Measurements from ENCODE around the gene PCLO.

DNA sequence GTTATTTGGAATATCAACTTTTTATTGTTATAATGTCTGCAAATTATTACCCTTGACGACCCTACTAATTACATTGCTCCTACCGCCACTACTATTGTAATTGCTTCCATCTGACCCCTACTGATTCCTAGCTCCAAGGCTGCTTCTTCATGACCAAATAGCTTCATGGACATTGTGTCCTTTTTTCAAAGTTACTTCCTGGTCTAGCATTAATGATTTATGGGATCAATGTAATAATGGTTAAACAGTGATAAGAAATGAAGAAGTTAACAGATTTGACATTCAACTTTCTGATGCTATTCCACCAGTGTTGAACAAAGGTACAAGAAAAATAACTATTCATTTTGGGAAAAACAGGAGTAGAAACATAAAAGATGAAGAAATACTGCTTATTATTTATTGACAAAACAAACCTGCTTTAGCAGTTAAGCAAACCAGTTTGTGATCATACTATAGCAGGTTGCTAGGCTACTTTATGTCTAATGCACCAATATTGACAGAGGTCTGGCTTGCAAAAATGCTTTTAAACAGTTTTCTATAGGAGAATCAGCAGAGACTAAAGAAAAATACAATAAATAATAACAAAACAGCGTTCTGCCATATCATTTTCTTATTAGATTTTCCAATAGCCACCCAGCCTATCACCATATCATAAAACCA is 125.8 kb downstream of the PCLO start:
- TF ChIP-seq CTCF (IDR thresholded peaks at IDR 0.05): no peak
- no peak for TF ChIP-seq POLR2A (IDR thresholded peaks at IDR 0.05)
